Smooth muscle cell of the brain vasculature (primary cell): ENCODE measurements around the gene GPC5.
"Not testable (repeated sequence)": the region's sequence is repeated elsewhere in the genome, so short reads cannot be mapped to it uniquely, and the experiment has no call there.

Experiments used
- DNase-seq: peaks from one replicate; pipeline ENCODE4 v3.0.0-alpha.2; 2012; ENCODE audit warnings: low read depth, low spot score

GPC5 gene

GRCh38 chr13:91648012-91648411 lies 249.6 kb downstream of the GPC5 start:
- no peak for DNase-seq

- DNase-seq: no peak
These were observed 251.0 kb downstream of the GPC5 start for GRCh38 chr13:91649456-91649855.

- no peak for DNase-seq
These were observed 254.2 kb downstream of the GPC5 start for GRCh38 chr13:91652404-91653301.

- DNase-seq: no peak
These were observed 257.3 kb downstream of the GPC5 start for GRCh38 chr13:91655731-91656130.

GRCh38 chr13:91657283-91657682 lies 258.9 kb downstream of the GPC5 start:
- DNase-seq: no peak

- DNase-seq: no peak
These were observed 261.0 kb downstream of the GPC5 start for GRCh38 chr13:91659256-91660075.

GRCh38 chr13:91660076-91660415 lies 261.6 kb downstream of the GPC5 start:
- no peak for DNase-seq

GRCh38 chr13:91661692-91662490 lies 263.5 kb downstream of the GPC5 start:
- no peak for DNase-seq

- DNase-seq: no peak
These were observed 265.6 kb downstream of the GPC5 start for GRCh38 chr13:91664039-91664438.

- no peak for DNase-seq
These were observed 269.1 kb downstream of the GPC5 start for GRCh38 chr13:91667486-91667885.

- DNase-seq: no peak
These were observed 270.6 kb downstream of the GPC5 start for GRCh38 chr13:91668866-91669495.

GRCh38 chr13:91674347-91674746 lies 275.9 kb downstream of the GPC5 start:
- DNase-seq: not testable (repeated sequence)

- DNase-seq: no peak
These were observed 286.3 kb downstream of the GPC5 start for GRCh38 chr13:91684746-91685145.

- no peak for DNase-seq
These were observed 292.5 kb downstream of the GPC5 start for GRCh38 chr13:91690944-91691343.

- no peak for DNase-seq
These were observed 295.0 kb downstream of the GPC5 start for GRCh38 chr13:91693466-91693865.

GRCh38 chr13:91698308-91698707 lies 299.9 kb downstream of the GPC5 start:
- no peak for DNase-seq

GRCh38 chr13:91698767-91699166 lies 300.3 kb downstream of the GPC5 start:
- no peak for DNase-seq

- no peak for DNase-seq
These were observed 301.4 kb downstream of the GPC5 start for GRCh38 chr13:91699863-91700262.

- no peak for DNase-seq
These were observed 303.6 kb downstream of the GPC5 start for GRCh38 chr13:91701975-91702374.

- no peak for DNase-seq
These were observed 304.0 kb downstream of the GPC5 start for GRCh38 chr13:91702411-91702810.

GRCh38 chr13:91704398-91704797 lies 306.0 kb downstream of the GPC5 start:
- DNase-seq: no peak
